GM12878 (cell line): ENCODE results near the gene SLC39A2. TPM values are rescaled to one million over a fixed set of nuclear protein-coding genes. Genes with fewer than 3 reads are reported as not detected.

Source experiments
- ATAC-seq: fragments of 200-7000 bp; cut with Tn5 transposase; 3 replicates; pipeline ENCODE4 v1.9.1; 2020; ENCODE audit warnings: mild to moderate bottlenecking, moderate library complexity
- BruUV-seq: library from RNA; stranded (reverse); fragments of 400-500 nt; replicated peaks from 2 replicates; lab custom pipeline; 2021; lab: Mats Ljungman, UMichigan
- CTCF ChIA-PET: fragments of 300-600 bp; sonication (Branson Sonifier 250); formaldehyde crosslinking; extraction: SDS; loops from one replicate; lab custom pipeline; 2021; ENCODE audit warnings: inconsistent platforms; lab: Yijun Ruan, JAX
- POLR2A ChIA-PET: fragments of 350-600 bp; formaldehyde crosslinking; extraction: SDS; loops from one replicate; lab custom pipeline; 2021; ENCODE audit warnings: inconsistent platforms; lab: Charles Lee
- RAD21 ChIA-PET: fragments of 300-600 bp; sonication (Branson Sonifier 250); formaldehyde crosslinking; loops from one replicate; lab custom pipeline; 2023; ENCODE audit warnings: antibody characterized with exemption; ENCODE audit not compliant: unreplicated experiment; lab: Charles Lee
- SMC1A ChIA-PET: fragments of 300-600 bp; sonication (Branson Sonifier 250); formaldehyde crosslinking; loops from one replicate; lab custom pipeline; 2023; ENCODE audit not compliant: unreplicated experiment, uncharacterized antibody; lab: Charles Lee
- DNase-seq: peaks from one replicate; pipeline ENCODE4 v3.0.0-alpha.2; 2011; ENCODE audit warnings: low read depth, low spot score
- FAIRE-seq: peaks from 3 replicates; lab custom pipeline; 2011; peaks lifted over from hg19 to GRCh38; lab: Jason Lieb, UNC
- H2AFZ ChIP-seq: 2 replicates; pipeline ENCODE4 v1.6.0; 2011; ENCODE audit warnings: low read depth, low read length, control low read depth; ENCODE audit not compliant: control insufficient read depth
- H3K27ac ChIP-seq: 2 replicates; pipeline ENCODE4 v1.5.1; 2011; ENCODE audit warnings: control low read depth; ENCODE audit not compliant: control insufficient read depth, insufficient read depth
- H3K27me3 ChIP-seq, 2 experiments: replicated peaks in 1 of 2; 2 replicates each; pipeline versions ENCODE4 v1.6.0 to v1.6.1; 2011; ENCODE audit warnings: low read length in 1 of 2; ENCODE audit not compliant: control insufficient read depth in 2 of 2, insufficient read depth in 2 of 2
- H3K36me3 ChIP-seq, 2 experiments: 2 replicates each; pipeline ENCODE4 v1.5.1; 2011; ENCODE audit warnings: low read length in 1 of 2; ENCODE audit not compliant: control insufficient read depth in 2 of 2, insufficient read depth in 2 of 2
- H3K4me1 ChIP-seq: 2 replicates; pipeline ENCODE4 v1.6.1; 2011; ENCODE audit warnings: mild to moderate bottlenecking, low read length, moderate library complexity, mixed read lengths; ENCODE audit not compliant: control insufficient read depth, insufficient read depth
- H3K4me2 ChIP-seq: 2 replicates; pipeline ENCODE4 v1.6.0; 2011; ENCODE audit warnings: control low read depth; ENCODE audit not compliant: control insufficient read depth, insufficient read depth
- H3K4me3 ChIP-seq: fragments of 200-600 bp; sonication (generic); 2 replicates; pipeline ENCODE4 v1.5.1; 2016
- H3K79me2 ChIP-seq: 2 replicates; pipeline ENCODE4 v1.6.0; 2011; ENCODE audit warnings: low read length; ENCODE audit not compliant: control insufficient read depth, insufficient read depth
- H3K9ac ChIP-seq: 2 replicates; pipeline ENCODE4 v1.8.0; 2011; ENCODE audit warnings: low read length, control low read depth, mixed read lengths; ENCODE audit not compliant: control insufficient read depth, insufficient read depth
- H3K9me3 ChIP-seq: replicated peaks from 3 replicates; pipeline ENCODE4 v1.5.1; 2011; ENCODE audit warnings: mild to moderate bottlenecking, low read length; ENCODE audit not compliant: control insufficient read depth, insufficient read depth
- H4K20me1 ChIP-seq: 2 replicates; pipeline ENCODE4 v1.6.0; 2011; ENCODE audit not compliant: control insufficient read depth, insufficient read depth
- DPF2 ChIP-seq: fragments of 450-650 bp; IDR thresholded peaks from 2 replicates; pipeline ENCODE4 v1.6.1; 2017; ENCODE audit warnings: mild to moderate bottlenecking
- HSF1 ChIP-seq: fragments of 150-350 bp; IDR thresholded peaks from 2 replicates; pipeline ENCODE4 v1.6.1; 2014; ENCODE audit warnings: mild to moderate bottlenecking, low read depth, low read length
- MYC ChIP-seq: IDR thresholded peaks from 2 replicates; pipeline ENCODE4 v1.6.1; 2011; ENCODE audit warnings: mild to moderate bottlenecking, low read length, moderate library complexity, inconsistent platforms; ENCODE audit not compliant: insufficient read depth, insufficient replicate concordance, insufficient read length, severe bottlenecking
- NR2C1 ChIP-seq: fragments of 450-650 bp; IDR thresholded peaks from 2 replicates; pipeline ENCODE4 v1.6.1; 2017; ENCODE audit warnings: antibody characterized with exemption, mild to moderate bottlenecking, moderate library complexity
- SPI1 ChIP-seq: IDR thresholded peaks from 2 replicates; pipeline ENCODE4 v1.6.1; 2011; ENCODE audit warnings: low read depth, mild to moderate bottlenecking, low read length, moderate library complexity, borderline replicate concordance; ENCODE audit not compliant: insufficient read depth
- STAT3 ChIP-seq: IDR thresholded peaks from 2 replicates; pipeline ENCODE4 v1.6.1; 2011; ENCODE audit warnings: low read depth, low read length, improper control_type of control experiment
- WGBS: methylation state at CpG from one replicate; pipeline ENCODE4 v1.1.6; 2016; ENCODE audit warnings: low lambda C conversion rate; ENCODE audit not compliant: insufficient replicate concordance, insufficient coverage; ENCODE audit errors: missing lambda C conversion rate; 5-methylcytosine and 5-hydroxymethylcytosine counted together
- in situ Hi-C: fragments of 300-500 bp; cut with MboI; formaldehyde crosslinking; loops from 9 replicates; pipeline ENCODE4 v1.14.3; 2018; ENCODE audit warnings: mixed read lengths
- intact Hi-C: fragments of 100-400 bp; cut with micrococcal nuclease; formaldehyde crosslinking; loops from one replicate; pipeline ENCODE4 v1.14.2; 2022; ENCODE audit not compliant: unreplicated experiment
- polyA plus RNA-seq, 11 experiments: library from polyadenylated mRNA; depleted of rRNA in 4 of 11; unstranded in 6 of 11; stranded (reverse) in 5 of 11; fragments of >200 nt; fragmentation: Nextera tagmentation in 4 of 11; fragmentation: Illumina TruSeq in 1 of 11; extraction: Ambion mirVana in 4 of 11; extraction: Trizol in 1 of 11; gene quantifications; 1 replicate in 1 of 11; 2 replicates in 10 of 11; pipeline versions ENCODE4 v1.2.1 to v1.2.3, GENCODE V29; 2011 to 2016; ENCODE audit warnings: inconsistent platforms in 2 of 11, missing spikeins in 2 of 11, low read depth in 1 of 11
- total RNA-seq, 4 experiments: library from RNA; depleted of rRNA in 3 of 4; stranded (reverse); fragments of >200 nt in 3 of 4; fragmentation: Illumina TruSeq in 1 of 4; extraction: Trizol in 1 of 4; gene quantifications; 2 replicates each; pipeline versions ENCODE4 v1.2.1 to v1.2.3, GENCODE V29; 2013 to 2021

Gene SLC39A2
- total and polyA plus RNA-seq, 10 of the 15 experiments (the other 5 are each of a cell fraction or from before 2014, with no cell fraction given) = 0.06 to 0.14 (median 0.11) TPM; not detected in 6

- no peak overlapping the region for H3K27ac ChIP-seq
- intact Hi-C loops = no loop called here
- peaks cover 8% of the 10 kb centered on the region for H3K4me1 ChIP-seq
- H3K4me2 ChIP-seq = no peak overlapping the region
- no peaks in the 10 kb centered on the region for H3K9me3 ChIP-seq
- no peak overlapping the region for H3K4me3 ChIP-seq
- POLR2A ChIA-PET = no interaction called here
- in situ Hi-C loops = no loop called here
- H3K27me3 ChIP-seq = peaks cover 0 to 9% of the 10 kb centered on the region in 2 experiments; a peak in 2 of 4 replicates
- DNase-seq (no peak), FAIRE-seq (no peak), ATAC-seq (no peak)
- no peak overlapping the region for H3K9ac ChIP-seq
- no peaks in the 10 kb centered on the region for H3K79me2 ChIP-seq
- no peaks in the 10 kb centered on the region for H3K36me3 ChIP-seq
- 20% methylated on average over 5 of the region's 5 CpGs for WGBS
- RAD21 ChIA-PET = interaction anchor here (1.5 kb wide), 1 partner anchor 18 kb away, joined by 3 read pairs; no protein-coding TSS in a partner anchor
- SMC1A ChIA-PET = no interaction called here
- CTCF ChIA-PET = interaction anchor here (1.3 to 3.2 kb wide), 3 partner anchors 15 to 61 kb away, joined by 3 to 12 read pairs (median 4); no protein-coding TSS in a partner anchor
- no peaks in the 10 kb centered on the region for H4K20me1 ChIP-seq
- BruUV-seq = no TSS peak
- no peak overlapping the region for H2AFZ ChIP-seq
- no peak for TF ChIP-seq DPF2
- TF ChIP-seq STAT3 = no peak
- TF ChIP-seq HSF1 = no peak
- TF ChIP-seq NR2C1 = no peak
- TF ChIP-seq MYC = no peak
- TF ChIP-seq SPI1 = no peak
Observed at GRCh38 chr14:21032326-21033132, 33.4 kb downstream of the SLC39A2 start.
